Measurements from ENCODE around the gene ADGRG6. TPM values are rescaled to one million over a fixed set of nuclear protein-coding genes. Genes with fewer than 3 reads are reported as not detected.
"Not testable (repeated sequence)": the region's sequence is repeated elsewhere in the genome, so short reads cannot be mapped to it uniquely, and the experiment has no call there.

ADGRG6 gene
- total and polyA plus RNA-seq, 4 donors, result 18.7 to 110 (median 45.7) TPM

- WGBS, result 98% methylated on average over 4 of the region's 4 CpGs
- H3K27me3 ChIP-seq (ENCODE audit: control insufficient read depth in 4 of 4, insufficient read depth in 4 of 4, low read length in 3 of 4), result no peaks in the 10 kb centered on the region
Measured at GRCh38 chr6:142280927-142281326, 20.9 kb upstream of the ADGRG6 start.

GRCh38 chr6:142283138-142283537 lies 18.7 kb upstream of the ADGRG6 start:
- WGBS, result over 99% methylated on average over 2 of the region's 4 CpGs
- not testable (repeated sequence) for H3K36me3 ChIP-seq (ENCODE audit: control insufficient read depth in 4 of 4, insufficient read depth in 3 of 4, low read depth in 1 of 4, low read length in 3 of 4); H3K9me3 ChIP-seq (ENCODE audit: control insufficient read depth in 4 of 4, low read length in 3 of 4); H3K9ac ChIP-seq (ENCODE audit: low read depth in 1 of 2, low read length in 2 of 2); H3K27ac ChIP-seq (ENCODE audit: low read depth in 1 of 2, low read length in 2 of 2); H3K4me3 ChIP-seq (ENCODE audit: low read depth in 1 of 3, low read length in 3 of 3); DNase-seq (ENCODE audit: low spot score); H3K27me3 ChIP-seq (ENCODE audit: control insufficient read depth in 4 of 4, insufficient read depth in 4 of 4, low read length in 3 of 4)
- H3K4me1 ChIP-seq (ENCODE audit: control insufficient read depth in 4 of 4, insufficient read depth in 4 of 4, low read length in 3 of 4), result peaks cover 4 to 18% (median 10%) of the 10 kb centered on the region in 4 donors

More at GRCh38 chr6:142280927-142281326, 20.9 kb upstream of the ADGRG6 start:
- Histone ChIP-seq H3K4me3 (ENCODE audit: low read depth in 1 of 3, low read length in 3 of 3) (no peak overlapping the region), H3K9ac (ENCODE audit: low read depth in 1 of 2, low read length in 2 of 2) (no peak overlapping the region), H3K4me1 (ENCODE audit: control insufficient read depth in 4 of 4, insufficient read depth in 4 of 4, low read length in 3 of 4) (peaks cover 2 to 16% (median 7%) of the 10 kb centered on the region in 4 donors), H3K36me3 (ENCODE audit: control insufficient read depth in 4 of 4, insufficient read depth in 3 of 4, low read depth in 1 of 4, low read length in 3 of 4) (no peaks in the 10 kb centered on the region), H3K27ac (ENCODE audit: low read depth in 1 of 2, low read length in 2 of 2) (no peak overlapping the region), H3K9me3 (ENCODE audit: control insufficient read depth in 4 of 4, low read length in 3 of 4) (peaks cover 0 to 7% (median 0%) of the 10 kb centered on the region in 4 donors)
- DNase-seq (ENCODE audit: low spot score), result no peak
- TF ChIP-seq ATF3 (IDR thresholded peaks at IDR 0.05) (no peak), CTCF (IDR thresholded peaks at IDR 0.05; ENCODE audit: low read depth, low read length, missing input control) (no peak), YY1 (IDR thresholded peaks at IDR 0.05) (no peak), SP1 (IDR thresholded peaks at IDR 0.05) (no peak), FOXA2 (IDR thresholded peaks at IDR 0.05) (no peak), ZBTB33 (IDR thresholded peaks at IDR 0.05) (no peak), GABPA (IDR thresholded peaks at IDR 0.05 in 1 of 2, conservative IDR thresholded peaks at IDR 0.05 in 1 of 2) (no peak), NR2F2 (IDR thresholded peaks at IDR 0.05) (no peak), JUND (IDR thresholded peaks at IDR 0.05) (no peak)

GRCh38 chr6:142284419-142284818 lies 17.4 kb upstream of the ADGRG6 start:
- H3K9ac ChIP-seq (ENCODE audit: low read depth in 1 of 2, low read length in 2 of 2), result no peak overlapping the region
- DNase-seq (ENCODE audit: low spot score), result no peak
- no peak overlapping the region for H3K4me3 ChIP-seq (ENCODE audit: low read depth in 1 of 3, low read length in 3 of 3)
- H3K36me3 ChIP-seq (ENCODE audit: control insufficient read depth in 4 of 4, insufficient read depth in 3 of 4, low read depth in 1 of 4, low read length in 3 of 4), result no peaks in the 10 kb centered on the region
- H3K27ac ChIP-seq (ENCODE audit: low read depth in 1 of 2, low read length in 2 of 2), result peak overlapping the region in 1 of 2 donors; percentile 12
- 79% methylated on average over 1 of the region's 1 CpG for WGBS
- H3K9me3 ChIP-seq (ENCODE audit: control insufficient read depth in 4 of 4, low read length in 3 of 4), result peaks cover 0 to 7% (median 0%) of the 10 kb centered on the region in 4 donors
- H3K27me3 ChIP-seq (ENCODE audit: control insufficient read depth in 4 of 4, insufficient read depth in 4 of 4, low read length in 3 of 4), result no peaks in the 10 kb centered on the region
- H3K4me1 ChIP-seq (ENCODE audit: control insufficient read depth in 4 of 4, insufficient read depth in 4 of 4, low read length in 3 of 4), result peaks cover 2 to 16% (median 7%) of the 10 kb centered on the region in 4 donors
- TF ChIP-seq HNF4A (conservative IDR thresholded peaks at IDR 0.05), result no peak
- no peak for TF ChIP-seq EGR1 (IDR thresholded peaks at IDR 0.05; ENCODE audit: low read depth in 2 of 2)
- no peak for TF ChIP-seq HNF4G (IDR thresholded peaks at IDR 0.05)
- TF ChIP-seq REST (IDR thresholded peaks at IDR 0.05), result no peak
- no peak for TF ChIP-seq RXRA (IDR thresholded peaks at IDR 0.05)
- no peak for TF ChIP-seq JUND (IDR thresholded peaks at IDR 0.05)
- TF ChIP-seq MAX (IDR thresholded peaks at IDR 0.05), result no peak
- TF ChIP-seq GABPA (IDR thresholded peaks at IDR 0.05 in 1 of 2, conservative IDR thresholded peaks at IDR 0.05 in 1 of 2), result no peak
- no peak for TF ChIP-seq SP1 (IDR thresholded peaks at IDR 0.05)
- TF ChIP-seq NR2F2 (IDR thresholded peaks at IDR 0.05), result no peak
- TF ChIP-seq ZBTB33 (IDR thresholded peaks at IDR 0.05), result no peak
- no peak for TF ChIP-seq YY1 (IDR thresholded peaks at IDR 0.05)
- TF ChIP-seq FOXA2 (IDR thresholded peaks at IDR 0.05), result no peak
- TF ChIP-seq TAF1 (conservative IDR thresholded peaks at IDR 0.05), result no peak
- no peak for TF ChIP-seq FOXA1 (IDR thresholded peaks at IDR 0.05)

All from liver (tissue), 9 donors.